Upper lobe of right lung (tissue), 1 donor: ENCODE results near the gene BAG2. TPM values are rescaled to one million over a fixed set of nuclear protein-coding genes. Genes with fewer than 3 reads are reported as not detected.

Experiments used
- ATAC-seq: fragments of 200-7000 bp; cut with Tn5 transposase; one replicate; pipeline ENCODE4 v1.9.1; 2020; ENCODE audit warnings: mild to moderate bottlenecking, moderate library complexity
- DNase-seq: peaks from one replicate; pipeline ENCODE4 v3.0.0-alpha.2; 2020
- H3K27ac ChIP-seq: fragments of 200-600 bp; one replicate; pipeline ENCODE4 v1.8.0; 2022
- H3K27me3 ChIP-seq: fragments of 200-600 bp; one replicate; pipeline ENCODE4 v1.8.0; 2022; ENCODE audit warnings: mild to moderate bottlenecking
- H3K36me3 ChIP-seq: fragments of 200-600 bp; one replicate; pipeline ENCODE4 v1.8.0; 2022
- H3K4me1 ChIP-seq: fragments of 200-600 bp; one replicate; pipeline ENCODE4 v1.8.0; 2022
- H3K4me3 ChIP-seq: fragments of 200-600 bp; one replicate; pipeline ENCODE4 v1.8.0; 2022; ENCODE audit warnings: mild to moderate bottlenecking
- H3K9me3 ChIP-seq: fragments of 200-600 bp; one replicate; pipeline ENCODE4 v1.8.0; 2022
- intact Hi-C: fragments of 100-400 bp; cut with DNase I; formaldehyde crosslinking; loops from one replicate; pipeline ENCODE4 v1.11.0; 2022
- total RNA-seq: library from RNA; stranded (reverse); fragmentation: NEBNext Ultra II Directional; extraction: Animal tissue kit (Norgen Biotek cat#: 25700); gene quantifications from one replicate; pipeline ENCODE4 v1.2.1, GENCODE V29; 2021
- TF ChIP-seq, protein P1 (sequence below): fragments of 200-600 bp; IDR thresholded peaks from one replicate; pipeline ENCODE4 v1.8.0; 2022; ENCODE audit warnings: antibody characterized with exemption
- donor health status: DM: no; HTN: yes; CAD: no; lungs with severe emphysema.

BAG2 gene
- total RNA-seq, 1 donor from 2014 or later = 7.1 TPM

DNA sequence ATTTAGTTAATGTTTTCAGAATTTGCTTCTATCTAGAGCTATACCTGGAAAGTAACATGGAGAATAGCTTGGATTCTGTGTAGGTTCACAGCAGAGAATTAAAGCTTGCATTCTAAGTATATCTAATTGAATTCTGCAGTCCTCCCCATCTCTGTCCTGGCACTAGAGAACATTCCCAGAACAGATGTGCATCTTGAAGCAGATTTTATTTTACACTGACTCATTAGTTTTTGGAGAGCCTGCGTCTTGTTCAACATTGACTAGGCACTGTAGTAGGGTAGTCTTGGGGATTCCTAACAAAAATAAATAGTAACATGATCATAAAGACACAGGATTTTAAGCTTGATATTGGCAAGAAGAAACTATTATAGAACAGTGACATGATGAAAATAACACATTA lies 36.2 kb upstream of the BAG2 start:
- Histone ChIP-seq H3K4me1 (no peaks in the 10 kb centered on the region), H3K9me3 (no peaks in the 10 kb centered on the region), H3K36me3 (peaks cover 28% of the 10 kb centered on the region), H3K27ac (no peak overlapping the region), H3K27me3 (no peaks in the 10 kb centered on the region), H3K4me3 (no peak overlapping the region)
- TF ChIP-seq, protein P1, sequence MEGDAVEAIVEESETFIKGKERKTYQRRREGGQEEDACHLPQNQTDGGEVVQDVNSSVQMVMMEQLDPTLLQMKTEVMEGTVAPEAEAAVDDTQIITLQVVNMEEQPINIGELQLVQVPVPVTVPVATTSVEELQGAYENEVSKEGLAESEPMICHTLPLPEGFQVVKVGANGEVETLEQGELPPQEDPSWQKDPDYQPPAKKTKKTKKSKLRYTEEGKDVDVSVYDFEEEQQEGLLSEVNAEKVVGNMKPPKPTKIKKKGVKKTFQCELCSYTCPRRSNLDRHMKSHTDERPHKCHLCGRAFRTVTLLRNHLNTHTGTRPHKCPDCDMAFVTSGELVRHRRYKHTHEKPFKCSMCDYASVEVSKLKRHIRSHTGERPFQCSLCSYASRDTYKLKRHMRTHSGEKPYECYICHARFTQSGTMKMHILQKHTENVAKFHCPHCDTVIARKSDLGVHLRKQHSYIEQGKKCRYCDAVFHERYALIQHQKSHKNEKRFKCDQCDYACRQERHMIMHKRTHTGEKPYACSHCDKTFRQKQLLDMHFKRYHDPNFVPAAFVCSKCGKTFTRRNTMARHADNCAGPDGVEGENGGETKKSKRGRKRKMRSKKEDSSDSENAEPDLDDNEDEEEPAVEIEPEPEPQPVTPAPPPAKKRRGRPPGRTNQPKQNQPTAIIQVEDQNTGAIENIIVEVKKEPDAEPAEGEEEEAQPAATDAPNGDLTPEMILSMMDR = no peak
- intact Hi-C loops = no loop called here
- DNase-seq = no peak
- ATAC-seq = no peak

DNA sequence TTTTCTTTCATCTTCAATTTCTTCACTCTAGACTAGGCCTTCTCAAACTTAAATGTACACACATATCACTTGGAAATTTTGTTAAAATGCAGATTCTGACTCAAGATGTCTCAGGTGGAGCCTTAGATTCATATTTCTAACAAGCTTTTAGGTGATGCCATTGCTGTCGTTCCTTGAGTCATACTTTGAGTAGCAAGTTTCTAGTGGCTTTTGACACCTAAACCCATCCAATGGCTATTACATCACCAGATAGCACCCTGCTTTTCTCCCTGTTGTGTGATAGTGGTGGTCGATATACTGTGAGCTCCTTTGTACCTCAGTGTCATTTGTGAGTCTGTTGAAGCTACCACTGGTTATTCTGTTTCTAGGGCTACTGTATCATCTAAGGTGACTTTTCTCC lies 34.8 kb upstream of the BAG2 start:
- Histone ChIP-seq H3K4me3 (no peak overlapping the region), H3K36me3 (peaks cover 40% of the 10 kb centered on the region), H3K9me3 (no peaks in the 10 kb centered on the region), H3K27ac (no peak overlapping the region), H3K27me3 (no peaks in the 10 kb centered on the region), H3K4me1 (no peaks in the 10 kb centered on the region)
- intact Hi-C loops = no loop called here
- TF ChIP-seq, protein P1 = no peak
- no peak for ATAC-seq
- no peak for DNase-seq

DNA sequence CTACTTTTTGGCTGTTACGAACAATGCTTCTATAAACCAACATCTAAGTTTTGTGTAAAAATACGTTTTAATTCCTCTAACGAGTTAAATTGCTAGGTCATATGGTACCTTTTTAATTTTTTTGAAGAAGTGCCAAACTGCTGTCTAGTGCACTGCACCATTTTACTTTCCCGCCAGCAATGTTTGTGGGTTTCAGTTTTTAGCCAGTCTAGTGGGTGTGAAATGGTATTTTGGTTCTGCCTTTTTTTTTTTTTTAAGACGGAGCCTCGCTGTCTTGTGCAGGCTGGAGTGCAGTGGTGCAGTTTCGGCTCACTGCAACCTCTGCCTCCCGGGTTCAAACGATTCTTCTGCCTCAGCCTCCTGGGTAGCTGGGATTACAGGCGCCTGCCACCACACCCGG lies 34.1 kb upstream of the BAG2 start:
- H3K27ac ChIP-seq = no peak overlapping the region
- no peak overlapping the region for H3K4me3 ChIP-seq
- no peaks in the 10 kb centered on the region for H3K9me3 ChIP-seq
- H3K4me1 ChIP-seq = no peaks in the 10 kb centered on the region
- TF ChIP-seq, protein P1 = no peak
- no peaks in the 10 kb centered on the region for H3K27me3 ChIP-seq
- peaks cover 45% of the 10 kb centered on the region for H3K36me3 ChIP-seq
- ATAC-seq = no peak
- DNase-seq = no peak
- intact Hi-C loops = no loop called here

DNA sequence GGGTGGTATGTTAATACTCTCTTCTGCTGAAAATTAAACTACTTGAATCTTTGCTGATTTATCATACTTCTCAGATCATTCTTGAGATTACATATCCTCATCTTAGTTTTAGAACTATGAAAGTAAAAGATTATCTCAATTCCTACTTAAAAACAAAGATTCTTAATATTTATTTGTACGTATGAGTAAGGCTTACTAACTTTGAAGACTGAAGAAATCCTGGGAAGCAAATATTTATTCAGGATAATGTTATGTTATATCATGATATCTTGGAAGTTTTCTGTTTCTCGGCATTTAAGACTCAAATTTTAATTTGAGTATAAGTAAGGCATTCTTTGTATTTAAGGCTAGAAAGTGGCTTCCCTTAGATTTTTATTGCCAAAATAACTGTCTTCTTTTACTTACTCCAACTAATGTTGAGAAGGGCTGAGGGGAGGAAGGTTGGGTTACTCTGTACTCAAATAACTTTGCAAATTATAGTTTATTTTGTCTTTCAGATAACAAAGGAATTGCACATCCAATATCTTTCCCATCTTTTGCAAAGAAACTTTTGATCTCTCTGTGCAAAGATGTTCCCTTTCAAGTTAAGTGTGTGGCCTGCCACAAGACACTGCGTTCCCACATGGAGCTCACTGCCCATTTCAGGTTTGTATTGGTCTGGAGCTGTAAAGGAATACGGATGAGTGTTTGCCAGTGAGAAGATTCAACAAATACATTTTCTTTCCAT lies 30.5 kb upstream of the BAG2 start:
- Histone ChIP-seq H3K4me3 (no peak overlapping the region), H3K9me3 (no peaks in the 10 kb centered on the region), H3K27me3 (no peaks in the 10 kb centered on the region), H3K36me3 (peaks cover 26% of the 10 kb centered on the region), H3K27ac (no peak overlapping the region), H3K4me1 (no peaks in the 10 kb centered on the region)
- intact Hi-C loops = no loop called here
- no peak for DNase-seq
- no peak for ATAC-seq
- TF ChIP-seq, protein P1 = no peak

DNA sequence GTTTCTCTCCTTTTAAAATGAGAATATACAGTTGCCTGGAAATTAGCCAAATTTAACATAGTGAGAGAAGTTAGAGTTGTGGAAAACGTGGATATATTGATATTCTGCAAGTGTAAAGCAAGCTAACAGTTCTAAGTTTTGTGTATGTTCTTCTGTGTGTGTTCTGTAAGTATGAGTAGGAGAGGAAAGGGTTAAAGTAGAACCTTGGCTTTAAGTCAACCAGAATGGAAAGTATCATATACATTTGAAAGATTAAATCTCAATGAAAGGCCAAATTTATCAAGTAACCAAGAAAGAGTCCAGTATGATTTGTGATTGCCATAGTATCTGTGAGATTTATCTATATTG lies 30.0 kb upstream of the BAG2 start:
- peaks cover 26% of the 10 kb centered on the region for H3K36me3 ChIP-seq
- TF ChIP-seq, protein P1 = no peak
- intact Hi-C loops = no loop called here

DNA sequence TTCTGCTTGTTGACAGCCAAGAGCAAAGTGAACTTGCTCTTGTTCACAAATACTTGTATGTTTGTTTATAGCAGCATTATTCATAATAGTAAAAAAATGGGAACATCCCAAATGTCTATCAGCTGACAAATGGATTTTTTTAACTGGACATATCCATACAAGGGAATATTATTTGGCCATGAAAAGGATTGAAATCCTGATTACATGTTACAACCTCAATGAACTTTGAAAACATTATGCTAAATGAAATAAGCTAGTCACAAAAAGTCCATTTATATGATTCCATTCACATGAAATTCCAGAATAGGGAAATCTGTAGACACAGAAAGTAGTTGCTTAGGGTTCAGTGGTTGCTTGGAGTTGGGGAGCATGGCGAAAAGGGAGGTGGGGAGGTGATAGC lies 28.4 kb upstream of the BAG2 start:
- TF ChIP-seq, protein P1 = no peak
- intact Hi-C loops = no loop called here
- DNase-seq (no peak), ATAC-seq (no peak)
- H3K36me3 ChIP-seq = peaks cover 41% of the 10 kb centered on the region
- H3K4me3 ChIP-seq = no peak overlapping the region
- no peaks in the 10 kb centered on the region for H3K9me3 ChIP-seq
- H3K27ac ChIP-seq = no peak overlapping the region
- no peaks in the 10 kb centered on the region for H3K4me1 ChIP-seq
- H3K27me3 ChIP-seq = no peaks in the 10 kb centered on the region

More for the DNA sequence above, 30.0 kb upstream of the BAG2 start:
- no peak for ATAC-seq
- Histone ChIP-seq H3K4me3 (no peak overlapping the region), H3K27me3 (no peaks in the 10 kb centered on the region), H3K4me1 (no peaks in the 10 kb centered on the region), H3K27ac (no peak overlapping the region), H3K9me3 (no peaks in the 10 kb centered on the region)
- DNase-seq = no peak
